ENCODE data around the gene PI4KB. TPM values are rescaled to one million over a fixed set of nuclear protein-coding genes. Genes with fewer than 3 reads are reported as not detected.
A peak's percentile ranks its signal among the peaks of the same experiment; 100 is the strongest.

Gene PI4KB
- total RNA-seq, 4 donors from 2014 or later: 45.4 to 55.3 (median 49.4) TPM

DNA sequence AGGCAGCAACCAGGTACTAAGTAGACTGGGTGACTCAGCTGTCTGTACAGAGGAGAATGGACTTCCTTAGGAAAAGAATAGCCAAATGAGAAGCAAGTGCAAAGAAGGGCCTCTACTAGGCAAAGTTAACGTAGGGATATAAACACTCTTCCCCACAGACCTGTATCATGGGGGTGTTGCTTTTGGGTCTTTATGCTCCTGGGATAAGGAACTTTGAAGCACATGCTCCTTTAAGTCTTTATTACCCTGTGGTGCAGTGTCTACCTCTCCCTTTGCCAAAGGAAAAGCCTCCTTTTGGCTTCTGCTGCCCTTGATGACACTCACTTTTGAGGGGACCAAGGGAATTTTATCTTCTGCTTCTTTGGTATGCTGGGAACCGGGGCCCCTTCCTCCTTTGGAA, 14.8 kb upstream of the PI4KB start:
- H3K4me3 ChIP-seq (ENCODE audit: low read depth, poor library complexity, severe bottlenecking): no peak overlapping the region
- TF ChIP-seq, protein P1, sequence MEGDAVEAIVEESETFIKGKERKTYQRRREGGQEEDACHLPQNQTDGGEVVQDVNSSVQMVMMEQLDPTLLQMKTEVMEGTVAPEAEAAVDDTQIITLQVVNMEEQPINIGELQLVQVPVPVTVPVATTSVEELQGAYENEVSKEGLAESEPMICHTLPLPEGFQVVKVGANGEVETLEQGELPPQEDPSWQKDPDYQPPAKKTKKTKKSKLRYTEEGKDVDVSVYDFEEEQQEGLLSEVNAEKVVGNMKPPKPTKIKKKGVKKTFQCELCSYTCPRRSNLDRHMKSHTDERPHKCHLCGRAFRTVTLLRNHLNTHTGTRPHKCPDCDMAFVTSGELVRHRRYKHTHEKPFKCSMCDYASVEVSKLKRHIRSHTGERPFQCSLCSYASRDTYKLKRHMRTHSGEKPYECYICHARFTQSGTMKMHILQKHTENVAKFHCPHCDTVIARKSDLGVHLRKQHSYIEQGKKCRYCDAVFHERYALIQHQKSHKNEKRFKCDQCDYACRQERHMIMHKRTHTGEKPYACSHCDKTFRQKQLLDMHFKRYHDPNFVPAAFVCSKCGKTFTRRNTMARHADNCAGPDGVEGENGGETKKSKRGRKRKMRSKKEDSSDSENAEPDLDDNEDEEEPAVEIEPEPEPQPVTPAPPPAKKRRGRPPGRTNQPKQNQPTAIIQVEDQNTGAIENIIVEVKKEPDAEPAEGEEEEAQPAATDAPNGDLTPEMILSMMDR (IDR thresholded peaks at IDR 0.05): no peak
- no peak for TF ChIP-seq POLR2A (IDR thresholded peaks at IDR 0.05)
- DNase-seq (ENCODE audit: low spot score in 2 of 2): no peak
- intact Hi-C loops (cut with DNase I; ENCODE audit: low total_unique reads): no loop called here
- 96% methylated on average over 2 of the region's 2 CpGs for WGBS, 2 donors

DNA sequence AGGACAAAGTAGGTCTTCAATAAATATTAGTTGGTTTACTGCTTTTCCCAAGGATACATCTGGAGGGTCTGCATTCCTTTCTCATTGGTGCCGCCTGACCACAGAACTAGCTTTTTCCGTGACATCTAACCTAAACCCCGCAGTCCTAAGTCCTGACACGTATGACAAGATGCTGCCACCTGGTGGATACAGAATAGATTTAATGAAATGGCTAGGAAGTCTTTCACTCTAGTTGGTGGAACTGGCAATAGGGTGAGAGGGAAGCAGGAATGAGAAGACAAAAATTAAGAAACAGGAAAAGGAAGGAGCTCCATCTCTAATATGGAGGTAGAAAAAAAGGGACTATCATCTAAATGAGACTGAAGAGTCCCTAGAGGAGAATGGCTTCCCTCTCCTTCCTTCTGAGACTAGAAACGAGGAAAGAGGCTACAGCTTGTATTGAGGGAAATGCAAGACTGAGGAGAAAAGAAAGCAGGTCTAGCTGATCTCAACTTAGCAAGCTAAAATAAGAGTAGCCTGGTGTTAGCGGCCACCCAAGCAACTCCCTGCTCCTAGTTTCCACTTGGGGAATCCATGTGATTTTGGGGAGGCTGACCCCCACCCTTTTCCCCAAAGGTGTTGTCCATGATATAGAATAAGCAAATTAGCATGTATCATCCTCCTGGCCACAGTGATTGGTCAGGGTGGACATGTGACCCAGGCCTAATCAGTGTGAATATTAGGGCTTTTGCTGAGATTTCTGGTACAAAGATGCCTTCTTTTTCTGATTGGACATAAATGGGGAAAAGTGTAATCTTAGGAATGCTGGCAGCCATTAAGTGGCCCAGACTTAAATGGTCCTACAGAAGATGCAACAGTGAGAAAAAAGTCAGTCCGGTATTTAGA, 13.9 kb upstream of the PI4KB start:
- no peak for TF ChIP-seq POLR2A (IDR thresholded peaks at IDR 0.05)
- TF ChIP-seq, protein P1 (IDR thresholded peaks at IDR 0.05): no peak
- WGBS, 2 donors: 29 to 30% methylated on average over 7 of the region's 7 CpGs
- no peak overlapping the region for H3K4me3 ChIP-seq (ENCODE audit: low read depth, poor library complexity, severe bottlenecking)
- intact Hi-C loops (cut with DNase I; ENCODE audit: low total_unique reads): no loop called here
- DNase-seq (ENCODE audit: low spot score in 2 of 2): peak in 1 of 2 donors; percentile 35

DNA sequence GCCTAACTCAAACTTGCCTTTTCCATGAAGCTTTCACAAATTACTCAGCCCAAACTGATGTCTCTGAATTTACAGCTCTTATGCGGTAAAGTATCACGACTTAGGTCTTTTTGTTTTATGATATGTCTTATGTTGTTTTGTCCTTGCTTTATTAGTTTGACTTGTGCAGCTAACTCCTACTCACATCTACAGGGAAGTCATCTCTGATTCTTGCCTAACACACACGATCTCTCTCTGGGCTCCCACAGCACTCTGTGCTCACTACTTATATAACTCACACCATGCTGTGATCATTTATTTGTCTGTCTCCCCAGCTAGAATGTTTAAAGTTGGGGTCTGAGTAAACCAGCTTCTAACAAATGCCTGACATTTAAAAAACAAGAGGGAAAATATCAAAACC, 9.3 kb upstream of the PI4KB start:
- no peak for DNase-seq (ENCODE audit: low spot score in 2 of 2)
- TF ChIP-seq, protein P1 (IDR thresholded peaks at IDR 0.05): no peak
- no peak for TF ChIP-seq POLR2A (IDR thresholded peaks at IDR 0.05)
- 90 to 94% methylated on average over 3 of the region's 3 CpGs for WGBS, 2 donors
- H3K4me3 ChIP-seq (ENCODE audit: low read depth, poor library complexity, severe bottlenecking): no peak overlapping the region
- intact Hi-C loops (cut with DNase I; ENCODE audit: low total_unique reads): no loop called here

DNA sequence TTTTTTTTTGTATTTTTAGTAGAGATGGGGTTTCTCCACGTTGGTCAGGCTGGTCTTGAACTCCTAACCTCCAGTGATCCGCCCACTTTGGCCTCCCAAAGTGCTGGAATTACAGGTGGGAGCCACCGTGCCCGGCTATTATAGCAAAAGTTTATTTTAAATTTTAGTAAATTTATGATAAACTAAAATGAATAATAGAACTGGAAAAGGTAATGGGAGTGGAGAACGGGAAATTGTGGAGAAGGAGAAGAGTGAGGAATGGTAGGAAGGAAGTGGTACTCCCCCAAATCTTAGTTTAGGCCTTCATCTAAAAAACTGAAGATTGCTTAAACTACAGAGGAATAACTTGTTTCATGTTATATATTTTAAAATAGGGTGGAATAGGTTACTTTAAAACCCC, 7.6 kb upstream of the PI4KB start:
- 80 to 89% methylated on average over 5 of the region's 5 CpGs for WGBS, 2 donors

DNA sequence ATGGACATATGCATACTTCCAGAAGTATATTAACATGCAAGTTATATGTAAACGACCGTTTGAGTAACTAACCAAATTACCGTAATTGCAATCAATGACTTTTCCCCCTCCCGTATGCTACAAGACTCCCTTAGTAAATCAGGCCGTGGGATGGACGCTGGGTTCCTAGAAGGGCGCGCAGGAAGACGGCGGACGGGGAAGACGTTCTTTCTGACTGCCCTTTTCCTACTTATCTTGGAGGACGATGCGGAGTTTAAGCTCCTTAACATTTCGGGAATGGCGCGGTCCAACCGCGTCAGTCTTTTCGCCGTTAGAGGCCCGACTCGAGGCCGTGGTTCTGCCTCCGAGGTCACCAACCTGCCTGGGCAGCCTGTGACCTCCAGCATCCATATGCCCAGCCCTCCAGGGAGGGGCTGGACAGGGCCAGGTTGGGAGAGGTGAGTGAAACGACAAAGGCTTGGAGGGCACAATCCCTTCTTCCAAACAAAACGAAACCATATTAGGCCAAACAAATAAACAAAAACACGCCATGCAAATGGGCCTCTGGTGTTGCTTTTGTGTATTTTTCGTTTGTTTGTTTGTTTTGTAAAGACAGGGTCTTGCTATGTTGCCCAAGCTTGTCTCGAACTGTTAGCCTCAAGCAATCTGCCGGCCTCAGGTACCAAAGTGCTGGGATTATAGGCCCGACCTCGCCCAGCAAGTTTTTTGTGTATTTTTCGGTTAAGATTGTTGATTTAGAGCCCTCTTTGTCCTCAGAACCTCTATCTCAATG, 873 bp upstream of the PI4KB start:
- intact Hi-C loops (cut with DNase I; ENCODE audit: low total_unique reads): no loop called here
- no peak overlapping the region for H3K4me3 ChIP-seq (ENCODE audit: low read depth, poor library complexity, severe bottlenecking)
- no peak for DNase-seq (ENCODE audit: low spot score in 2 of 2)
- TF ChIP-seq, protein P1 (IDR thresholded peaks at IDR 0.05): no peak
- TF ChIP-seq POLR2A (IDR thresholded peaks at IDR 0.05): no peak
- 17 to 19% methylated on average over 26 to 34 of the region's 34 CpGs for WGBS, 2 donors

More for the DNA sequence above, 7.6 kb upstream of the PI4KB start:
- no peak overlapping the region for H3K4me3 ChIP-seq (ENCODE audit: low read depth, poor library complexity, severe bottlenecking)
- DNase-seq (ENCODE audit: low spot score in 2 of 2): no peak
- intact Hi-C loops (cut with DNase I; ENCODE audit: low total_unique reads): loop anchor here (2.0 kb wide), 1 partner anchor 32 kb away; no protein-coding TSS in a partner anchor
- TF ChIP-seq, protein P1 (IDR thresholded peaks at IDR 0.05): no peak
- TF ChIP-seq POLR2A (IDR thresholded peaks at IDR 0.05): no peak

All from lower leg skin (tissue), 4 donors.